Keratinocyte (primary cell): ENCODE measurements around the gene SLC8A3. TPM values are rescaled to one million over a fixed set of nuclear protein-coding genes. Genes with fewer than 3 reads are reported as not detected.

Experiments used
- DNase-seq: peaks from one replicate; pipeline ENCODE4 v3.0.0-alpha.2; 2011; ENCODE audit warnings: low read depth, missing footprints, low spot score
- FAIRE-seq: peaks from 2 replicates; lab custom pipeline; 2011; peaks lifted over from hg19 to GRCh38; lab: Jason Lieb, UNC
- H2AFZ ChIP-seq: 2 replicates; pipeline ENCODE4 v1.6.0; 2012; ENCODE audit warnings: low read length, control low read depth, inconsistent platforms; ENCODE audit not compliant: control insufficient read depth
- H3K27ac ChIP-seq: 2 replicates; pipeline ENCODE4 v1.5.1; 2011; ENCODE audit warnings: low read length; ENCODE audit not compliant: control insufficient read depth, insufficient read depth
- H3K27me3 ChIP-seq: 3 replicates; pipeline ENCODE4 v1.6.0; 2011; ENCODE audit warnings: low read length; ENCODE audit not compliant: control insufficient read depth, insufficient read depth; ENCODE audit errors: extremely low read depth
- H3K36me3 ChIP-seq, 2 experiments: 2 replicates in 1 of 2; 3 replicates in 1 of 2; pipeline ENCODE4 v1.5.1; 2011; ENCODE audit warnings: low read length in 2 of 2, mild to moderate bottlenecking in 1 of 2; ENCODE audit not compliant: control insufficient read depth in 2 of 2, insufficient read depth in 2 of 2; ENCODE audit errors: extremely low read depth in 1 of 2
- H3K4me1 ChIP-seq: 3 replicates; pipeline ENCODE4 v1.5.1; 2011; ENCODE audit warnings: low read length; ENCODE audit not compliant: control insufficient read depth, insufficient read depth; ENCODE audit errors: extremely low read depth
- H3K4me2 ChIP-seq: 3 replicates; pipeline ENCODE4 v1.6.0; 2011; ENCODE audit warnings: low read depth, low read length; ENCODE audit not compliant: control insufficient read depth, insufficient read depth; ENCODE audit errors: extremely low read depth
- H3K4me3 ChIP-seq, 3 experiments: fragments of 200-600 bp in 1 of 3; sonication (generic) in 1 of 3; 2 replicates in 2 of 3; 3 replicates in 1 of 3; pipeline ENCODE4 v1.5.1; 2011 to 2016; ENCODE audit warnings: low read length in 3 of 3, mild to moderate bottlenecking in 3 of 3, control low read depth in 2 of 3, inconsistent platforms in 1 of 3, low read depth in 1 of 3, mixed read lengths in 1 of 3, mixed run types in 1 of 3, moderate library complexity in 1 of 3; ENCODE audit not compliant: control insufficient read depth in 2 of 3, insufficient read depth in 2 of 3; ENCODE audit errors: extremely low read depth in 1 of 3
- H3K79me2 ChIP-seq: 2 replicates; pipeline ENCODE4 v1.6.0; 2012; ENCODE audit warnings: low read length; ENCODE audit not compliant: control insufficient read depth, insufficient read depth
- H3K9ac ChIP-seq: 3 replicates; pipeline ENCODE4 v1.6.0; 2011; ENCODE audit warnings: low read length; ENCODE audit not compliant: control insufficient read depth, insufficient read depth; ENCODE audit errors: extremely low read depth
- H3K9me1 ChIP-seq: 3 replicates; pipeline ENCODE4 v1.6.0; 2011; ENCODE audit warnings: low read length; ENCODE audit not compliant: control insufficient read depth, insufficient read depth; ENCODE audit errors: extremely low read depth
- H3K9me3 ChIP-seq: 2 replicates; pipeline ENCODE4 v1.5.1; 2012; ENCODE audit warnings: low read depth, low read length; ENCODE audit not compliant: control insufficient read depth
- H4K20me1 ChIP-seq: 3 replicates; pipeline ENCODE4 v1.6.0; 2011; ENCODE audit warnings: low read length; ENCODE audit not compliant: control insufficient read depth, insufficient read depth; ENCODE audit errors: extremely low read depth
- CTCF ChIP-seq, 3 experiments: IDR thresholded peaks in 1 of 3; conservative IDR thresholded peaks in 1 of 3; optimal IDR thresholded peaks in 1 of 3; 2 replicates in 2 of 3; 3 replicates in 1 of 3; pipeline versions ENCODE3 to v1.5.1; 2011; ENCODE audit warnings: low read length in 3 of 3, mild to moderate bottlenecking in 3 of 3, moderate library complexity in 2 of 3, control low read depth in 1 of 3, inconsistent platforms in 1 of 3; ENCODE audit not compliant: insufficient read depth in 2 of 3; ENCODE audit errors: extremely low read depth in 1 of 3
- EZH2 ChIP-seq: IDR thresholded peaks from one replicate; pipeline ENCODE4 v1.6.1; 2012; ENCODE audit warnings: inconsistent platforms, mild to moderate bottlenecking, low read length, moderate library complexity
- dilution Hi-C: fragments of 300-500 bp; cut with MboI; formaldehyde crosslinking; loops from one replicate; pipeline ENCODE4 v1.7.0; 2020; ENCODE audit warnings: low sequenced_read_pairs; ENCODE audit not compliant: extremely low pct_ligation_motif_present
- polyA plus RNA-seq, 5 experiments: library from polyadenylated mRNA; depleted of rRNA in 3 of 5; stranded (reverse) in 3 of 5; stranded (forward) in 1 of 5; unstranded in 1 of 5; fragments of >200 nt; gene quantifications; 1 replicate in 1 of 5; 2 replicates in 3 of 5; 3 replicates in 1 of 5; pipeline versions ENCODE4 v1.2.1 to v1.2.3, GENCODE V29; 2011 to 2012; ENCODE audit warnings: missing spikeins in 2 of 5, low read depth in 1 of 5, low replicate concordance in 1 of 5

Gene SLC8A3
- polyA plus RNA-seq, 1 donor (not counting 4 experiments of a cell fraction or from before 2014, with no cell fraction given): not detected

- Histone ChIP-seq H4K20me1 (no peaks in the 10 kb centered on the region), H3K9me1 (no peaks in the 10 kb centered on the region), H3K4me2 (no peak overlapping the region), H3K9ac (no peak overlapping the region), H2AFZ (no peak overlapping the region), H3K79me2 (no peaks in the 10 kb centered on the region), H3K9me3 (no peaks in the 10 kb centered on the region), H3K4me3 (no peak overlapping the region), H3K27me3 (peaks cover 13% of the 10 kb centered on the region), H3K4me1 (no peaks in the 10 kb centered on the region), H3K27ac (no peak overlapping the region), H3K36me3 (no peaks in the 10 kb centered on the region)
- DNase-seq: no peak
- TF ChIP-seq CTCF (optimal IDR thresholded peaks at IDR 0.05 in 1 of 3, IDR thresholded peaks at IDR 0.05 in 1 of 3, conservative IDR thresholded peaks at IDR 0.05 in 1 of 3; ENCODE audit: extremely low read depth in 1 of 3, insufficient read depth in 2 of 3, low read length in 3 of 3) (no peak), EZH2 (no peak)
- dilution Hi-C loops: loop anchor here (25.0 kb wide), 1 partner anchor 219 kb away; no protein-coding TSS in a partner anchor
- FAIRE-seq: no peak
These were observed 95.6 kb downstream of the SLC8A3 start for GRCh38 chr14:70093156-70093555.

GRCh38 chr14:70087380-70087697 lies 101.4 kb downstream of the SLC8A3 start:
- no peak for TF ChIP-seq CTCF (optimal IDR thresholded peaks at IDR 0.05 in 1 of 3, IDR thresholded peaks at IDR 0.05 in 1 of 3, conservative IDR thresholded peaks at IDR 0.05 in 1 of 3; ENCODE audit: extremely low read depth in 1 of 3, insufficient read depth in 2 of 3, low read length in 3 of 3)
- TF ChIP-seq EZH2: no peak
- H3K9me3 ChIP-seq: no peaks in the 10 kb centered on the region
- H3K27me3 ChIP-seq: peaks cover 19% of the 10 kb centered on the region
- H3K36me3 ChIP-seq: no peaks in the 10 kb centered on the region
- H3K79me2 ChIP-seq: no peaks in the 10 kb centered on the region
- H3K4me1 ChIP-seq: no peaks in the 10 kb centered on the region
- H3K9ac ChIP-seq: no peak overlapping the region
- no peak overlapping the region for H3K27ac ChIP-seq
- FAIRE-seq: no peak
- dilution Hi-C loops: loop anchor here (25.0 kb wide), 1 partner anchor 225 kb away; no protein-coding TSS in a partner anchor
- H2AFZ ChIP-seq: no peak overlapping the region
- no peaks in the 10 kb centered on the region for H4K20me1 ChIP-seq
- no peak overlapping the region for H3K4me3 ChIP-seq
- H3K4me2 ChIP-seq: no peak overlapping the region
- no peaks in the 10 kb centered on the region for H3K9me1 ChIP-seq
- no peak for DNase-seq
